Measurements from ENCODE around the gene CDHR4.
"Not testable (repeated sequence)": the region's sequence is repeated elsewhere in the genome, so short reads cannot be mapped to it uniquely, and the experiment has no call there.

The CDHR4 gene

GRCh38 chr3:49780080-49780974 is 19.3 kb downstream of the CDHR4 start:
- Mint-ChIP-seq H3K4me1 (peaks cover 27% of the 10 kb centered on the region), H3K36me3 (peaks cover 32% of the 10 kb centered on the region)

GRCh38 chr3:49779358-49780079 is 20.2 kb downstream of the CDHR4 start:
- peaks cover 20% of the 10 kb centered on the region for H3K4me1 Mint-ChIP-seq
- DNase-seq = no peak
- no peak overlapping the region for H3K27ac Mint-ChIP-seq
- CTCF ChIA-PET = no interaction called here
- no peaks in the 10 kb centered on the region for H3K9me3 Mint-ChIP-seq
- no peaks in the 10 kb centered on the region for H3K27me3 Mint-ChIP-seq
- peaks cover 31% of the 10 kb centered on the region for H3K36me3 Mint-ChIP-seq
- H3K4me3 Mint-ChIP-seq = no peak overlapping the region

More at GRCh38 chr3:49780080-49780974, 19.3 kb downstream of the CDHR4 start:
- CTCF ChIA-PET = no interaction called here
- no peak for DNase-seq
- no peaks in the 10 kb centered on the region for H3K27me3 Mint-ChIP-seq
- no peak overlapping the region for H3K4me3 Mint-ChIP-seq
- peak overlapping the region; percentile 50 for H3K27ac Mint-ChIP-seq
- no peaks in the 10 kb centered on the region for H3K9me3 Mint-ChIP-seq

GRCh38 chr3:49776101-49776500 is 23.6 kb downstream of the CDHR4 start:
- H3K27me3 Mint-ChIP-seq, CTCF ChIA-PET, DNase-seq, H3K4me3 Mint-ChIP-seq, H3K27ac Mint-ChIP-seq, H3K9me3 Mint-ChIP-seq: not testable (repeated sequence)
- Mint-ChIP-seq H3K4me1 (peaks cover 11% of the 10 kb centered on the region), H3K36me3 (peaks cover 22% of the 10 kb centered on the region)

GRCh38 chr3:49775538-49775937 is 24.1 kb downstream of the CDHR4 start:
- H3K9me3 Mint-ChIP-seq = no peaks in the 10 kb centered on the region
- H3K27me3 Mint-ChIP-seq = no peaks in the 10 kb centered on the region
- CTCF ChIA-PET = no interaction called here
- H3K27ac Mint-ChIP-seq = no peak overlapping the region
- peaks cover 19% of the 10 kb centered on the region for H3K36me3 Mint-ChIP-seq
- no peak for DNase-seq
- H3K4me3 Mint-ChIP-seq = no peak overlapping the region
- peaks cover 8% of the 10 kb centered on the region for H3K4me1 Mint-ChIP-seq

GRCh38 chr3:49772703-49773102 is 27.0 kb downstream of the CDHR4 start:
- no peak for DNase-seq
- Mint-ChIP-seq H3K4me3 (no peak overlapping the region), H3K27me3 (no peaks in the 10 kb centered on the region), H3K9me3 (no peaks in the 10 kb centered on the region), H3K4me1 (peaks cover 2% of the 10 kb centered on the region), H3K27ac (no peak overlapping the region), H3K36me3 (peaks cover 20% of the 10 kb centered on the region)
- CTCF ChIA-PET = no interaction called here

- no peak overlapping the region for H3K27ac Mint-ChIP-seq
Measured at GRCh38 chr3:49771340-49771938, 28.2 kb downstream of the CDHR4 start.

GRCh38 chr3:49769926-49770325 is 29.7 kb downstream of the CDHR4 start:
- Mint-ChIP-seq H3K4me3 (no peak overlapping the region), H3K9me3 (no peaks in the 10 kb centered on the region), H3K36me3 (peaks cover 12% of the 10 kb centered on the region), H3K27ac (no peak overlapping the region), H3K4me1 (peaks cover 2% of the 10 kb centered on the region), H3K27me3 (no peaks in the 10 kb centered on the region)
- no peak for DNase-seq
- CTCF ChIA-PET = no interaction called here

More at GRCh38 chr3:49771340-49771938, 28.2 kb downstream of the CDHR4 start:
- no peaks in the 10 kb centered on the region for H3K27me3 Mint-ChIP-seq
- H3K4me3 Mint-ChIP-seq = no peak overlapping the region
- H3K4me1 Mint-ChIP-seq = peaks cover 2% of the 10 kb centered on the region
- H3K9me3 Mint-ChIP-seq = no peaks in the 10 kb centered on the region
- no peak for DNase-seq
- H3K36me3 Mint-ChIP-seq = peaks cover 13% of the 10 kb centered on the region
- CTCF ChIA-PET = interaction anchor here (1.1 kb wide), 1 partner anchor 13 kb away, joined by 3 read pairs; no protein-coding TSS in a partner anchor

- CTCF ChIA-PET = no interaction called here
- no peaks in the 10 kb centered on the region for H3K27me3 Mint-ChIP-seq
Measured at GRCh38 chr3:49769286-49769915, 30.3 kb downstream of the CDHR4 start.

GRCh38 chr3:49763981-49764380 is 35.7 kb downstream of the CDHR4 start:
- no peaks in the 10 kb centered on the region for H3K9me3 Mint-ChIP-seq
- peaks cover 9% of the 10 kb centered on the region for H3K36me3 Mint-ChIP-seq
- H3K27me3 Mint-ChIP-seq = no peaks in the 10 kb centered on the region
- no peaks in the 10 kb centered on the region for H3K4me1 Mint-ChIP-seq
- CTCF ChIA-PET = no interaction called here
- no peak for DNase-seq
- no peak overlapping the region for H3K27ac Mint-ChIP-seq
- H3K4me3 Mint-ChIP-seq = no peak overlapping the region

More at GRCh38 chr3:49769286-49769915, 30.3 kb downstream of the CDHR4 start:
- Mint-ChIP-seq H3K36me3 (peaks cover 14% of the 10 kb centered on the region), H3K9me3 (no peaks in the 10 kb centered on the region), H3K4me1 (peaks cover 2% of the 10 kb centered on the region), H3K27ac (no peak overlapping the region), H3K4me3 (no peak overlapping the region)
- DNase-seq = no peak

- no peaks in the 10 kb centered on the region for H3K9me3 Mint-ChIP-seq
- no peak overlapping the region for H3K4me3 Mint-ChIP-seq
- peaks cover 6% of the 10 kb centered on the region for H3K36me3 Mint-ChIP-seq
- H3K27me3 Mint-ChIP-seq = no peaks in the 10 kb centered on the region
- no peak overlapping the region for H3K27ac Mint-ChIP-seq
- H3K4me1 Mint-ChIP-seq = no peaks in the 10 kb centered on the region
- DNase-seq = no peak
- CTCF ChIA-PET = no interaction called here
Measured at GRCh38 chr3:49761661-49762060, 38.0 kb downstream of the CDHR4 start.

GRCh38 chr3:49759226-49759625 is 40.4 kb downstream of the CDHR4 start:
- Mint-ChIP-seq H3K9me3 (no peaks in the 10 kb centered on the region), H3K4me3 (no peak overlapping the region), H3K27me3 (no peaks in the 10 kb centered on the region), H3K4me1 (no peaks in the 10 kb centered on the region), H3K36me3 (peaks cover 7% of the 10 kb centered on the region), H3K27ac (no peak overlapping the region)
- CTCF ChIA-PET = no interaction called here
- no peak for DNase-seq

GRCh38 chr3:49757197-49757596 is 42.5 kb downstream of the CDHR4 start:
- H3K27ac Mint-ChIP-seq = no peak overlapping the region
- no peak for DNase-seq
- peaks cover 9% of the 10 kb centered on the region for H3K36me3 Mint-ChIP-seq
- H3K4me1 Mint-ChIP-seq = no peaks in the 10 kb centered on the region
- H3K9me3 Mint-ChIP-seq = no peaks in the 10 kb centered on the region
- no peak overlapping the region for H3K4me3 Mint-ChIP-seq
- no peaks in the 10 kb centered on the region for H3K27me3 Mint-ChIP-seq
- CTCF ChIA-PET = no interaction called here

GRCh38 chr3:49756036-49756435 is 43.6 kb downstream of the CDHR4 start:
- Mint-ChIP-seq H3K4me1 (no peaks in the 10 kb centered on the region), H3K27me3 (no peaks in the 10 kb centered on the region), H3K4me3 (no peak overlapping the region), H3K27ac (no peak overlapping the region), H3K9me3 (no peaks in the 10 kb centered on the region), H3K36me3 (peaks cover 9% of the 10 kb centered on the region)
- CTCF ChIA-PET = no interaction called here
- DNase-seq = no peak

GRCh38 chr3:49754536-49754935 is 45.1 kb downstream of the CDHR4 start:
- Mint-ChIP-seq H3K27me3 (no peaks in the 10 kb centered on the region), H3K4me1 (no peaks in the 10 kb centered on the region), H3K9me3 (no peaks in the 10 kb centered on the region), H3K4me3 (no peak overlapping the region), H3K36me3 (peaks cover 9% of the 10 kb centered on the region), H3K27ac (no peak overlapping the region)
- no peak for DNase-seq
- CTCF ChIA-PET = no interaction called here
